Vagina (tissue), 2 donors: ENCODE data around the gene EXOC6B.

ENCODE experiments used
- POLR2A ChIP-seq, 2 donors: fragments of 450-650 bp; IDR thresholded peaks; one replicate each; pipeline ENCODE4 v1.6.1; 2017; ENCODE audit warnings: antibody characterized with exemption in 2 of 2, mild to moderate bottlenecking in 2 of 2, moderate library complexity in 2 of 2
- POLR2AphosphoS5 ChIP-seq, 2 donors: sonication (generic); formaldehyde crosslinking; IDR thresholded peaks; one replicate each; pipeline ENCODE4 v1.9.0; 2017; ENCODE audit warnings: antibody characterized with exemption in 2 of 2, mild to moderate bottlenecking in 2 of 2, low read depth in 1 of 2; ENCODE audit not compliant: insufficient read depth in 1 of 2
- TF ChIP-seq, protein P1 (sequence below), 3 experiments: fragments of 450-650 bp in 2 of 3; fragments of 200-600 bp in 1 of 3; sonication (generic) in 1 of 3; IDR thresholded peaks; one replicate each; pipeline ENCODE4 v1.5.1; 2017 to 2019; ENCODE audit warnings: antibody characterized with exemption in 3 of 3, mild to moderate bottlenecking in 2 of 3, moderate library complexity in 2 of 3

DNA sequence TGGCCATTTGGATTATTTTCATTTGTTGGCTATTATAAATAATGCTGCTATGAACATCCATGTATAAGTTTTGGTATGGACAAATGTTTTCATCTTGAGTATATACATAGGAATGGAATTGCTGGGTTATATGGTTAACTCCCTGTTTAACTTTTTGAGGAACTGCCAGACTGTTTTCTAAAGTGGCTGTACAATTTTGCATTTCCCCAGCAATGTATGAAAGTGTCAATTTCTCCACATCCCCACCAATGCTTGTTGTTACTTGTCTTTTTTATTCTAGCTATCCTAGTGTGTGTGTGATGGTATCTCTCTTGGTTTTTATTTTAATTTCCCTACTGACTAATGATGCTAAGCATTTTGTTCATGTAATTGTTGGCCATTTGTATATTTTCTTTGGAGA lies 587.5 kb downstream of the EXOC6B start:
- TF ChIP-seq, protein P1, sequence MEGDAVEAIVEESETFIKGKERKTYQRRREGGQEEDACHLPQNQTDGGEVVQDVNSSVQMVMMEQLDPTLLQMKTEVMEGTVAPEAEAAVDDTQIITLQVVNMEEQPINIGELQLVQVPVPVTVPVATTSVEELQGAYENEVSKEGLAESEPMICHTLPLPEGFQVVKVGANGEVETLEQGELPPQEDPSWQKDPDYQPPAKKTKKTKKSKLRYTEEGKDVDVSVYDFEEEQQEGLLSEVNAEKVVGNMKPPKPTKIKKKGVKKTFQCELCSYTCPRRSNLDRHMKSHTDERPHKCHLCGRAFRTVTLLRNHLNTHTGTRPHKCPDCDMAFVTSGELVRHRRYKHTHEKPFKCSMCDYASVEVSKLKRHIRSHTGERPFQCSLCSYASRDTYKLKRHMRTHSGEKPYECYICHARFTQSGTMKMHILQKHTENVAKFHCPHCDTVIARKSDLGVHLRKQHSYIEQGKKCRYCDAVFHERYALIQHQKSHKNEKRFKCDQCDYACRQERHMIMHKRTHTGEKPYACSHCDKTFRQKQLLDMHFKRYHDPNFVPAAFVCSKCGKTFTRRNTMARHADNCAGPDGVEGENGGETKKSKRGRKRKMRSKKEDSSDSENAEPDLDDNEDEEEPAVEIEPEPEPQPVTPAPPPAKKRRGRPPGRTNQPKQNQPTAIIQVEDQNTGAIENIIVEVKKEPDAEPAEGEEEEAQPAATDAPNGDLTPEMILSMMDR (IDR thresholded peaks at IDR 0.05): no peak
- no peak for TF ChIP-seq POLR2A (IDR thresholded peaks at IDR 0.05)
- TF ChIP-seq POLR2AphosphoS5 (IDR thresholded peaks at IDR 0.05; ENCODE audit: insufficient read depth in 1 of 2, low read depth in 1 of 2): no peak
